NOMO-1 (cell line): ENCODE measurements around the gene TTLL5.
"Not testable (repeated sequence)": the region's sequence is repeated elsewhere in the genome, so short reads cannot be mapped to it uniquely, and the experiment has no call there.

ENCODE experiments used
- DNase-seq, 2 experiments: peaks; one replicate each; lab custom pipeline; 2025; ENCODE audit not compliant: unreplicated experiment in 2 of 2; lab: John Stamatoyannopoulos, UW

Gene TTLL5

GRCh38 chr14:75648066-75648838 is 12.8 kb upstream of the TTLL5 start:
- no peak for DNase-seq

- DNase-seq = no peak
Observed at GRCh38 chr14:75649337-75649736, 11.7 kb upstream of the TTLL5 start.

GRCh38 chr14:75649773-75650172 is 11.3 kb upstream of the TTLL5 start:
- DNase-seq = no peak

- DNase-seq = no peak
Observed at GRCh38 chr14:75650253-75651058, 10.6 kb upstream of the TTLL5 start.

GRCh38 chr14:75653563-75653962 is 7.5 kb upstream of the TTLL5 start:
- no peak for DNase-seq

GRCh38 chr14:75654127-75654732 is 6.8 kb upstream of the TTLL5 start:
- DNase-seq = peak; percentile 38 to 69

GRCh38 chr14:75655235-75655634 is 5.8 kb upstream of the TTLL5 start:
- DNase-seq = no peak

- no peak for DNase-seq
Observed at GRCh38 chr14:75657331-75657730, 3.7 kb upstream of the TTLL5 start.

- DNase-seq = no peak
Observed at GRCh38 chr14:75658957-75659356, 2.1 kb upstream of the TTLL5 start.

GRCh38 chr14:75660238-75660629 is 812 bp upstream of the TTLL5 start:
- peak; percentile 21 to 38 for DNase-seq

GRCh38 chr14:75661499-75661814 is 411 bp downstream of the TTLL5 start:
- no peak for DNase-seq

- DNase-seq = no peak
Observed at GRCh38 chr14:75662966-75663365, 1.9 kb downstream of the TTLL5 start.

- DNase-seq = no peak
Observed at GRCh38 chr14:75667099-75667765, 6.2 kb downstream of the TTLL5 start.

- no peak for DNase-seq
Observed at GRCh38 chr14:75672605-75673192, 11.7 kb downstream of the TTLL5 start.

GRCh38 chr14:75673345-75674035 is 12.4 kb downstream of the TTLL5 start:
- DNase-seq = no peak

GRCh38 chr14:75675265-75675960 is 14.4 kb downstream of the TTLL5 start:
- no peak for DNase-seq

GRCh38 chr14:75685910-75686309 is 24.9 kb downstream of the TTLL5 start:
- DNase-seq = no peak

- no peak for DNase-seq
Observed at GRCh38 chr14:75689012-75689411, 28.0 kb downstream of the TTLL5 start.

- no peak for DNase-seq
Observed at GRCh38 chr14:75690010-75690409, 29.0 kb downstream of the TTLL5 start.

GRCh38 chr14:75695025-75695424 is 34.0 kb downstream of the TTLL5 start:
- DNase-seq = not testable (repeated sequence)
